Measurements from ENCODE around the gene CCSER1.
"Not testable (repeated sequence)": the region's sequence is repeated elsewhere in the genome, so short reads cannot be mapped to it uniquely, and the experiment has no call there.

DNA sequence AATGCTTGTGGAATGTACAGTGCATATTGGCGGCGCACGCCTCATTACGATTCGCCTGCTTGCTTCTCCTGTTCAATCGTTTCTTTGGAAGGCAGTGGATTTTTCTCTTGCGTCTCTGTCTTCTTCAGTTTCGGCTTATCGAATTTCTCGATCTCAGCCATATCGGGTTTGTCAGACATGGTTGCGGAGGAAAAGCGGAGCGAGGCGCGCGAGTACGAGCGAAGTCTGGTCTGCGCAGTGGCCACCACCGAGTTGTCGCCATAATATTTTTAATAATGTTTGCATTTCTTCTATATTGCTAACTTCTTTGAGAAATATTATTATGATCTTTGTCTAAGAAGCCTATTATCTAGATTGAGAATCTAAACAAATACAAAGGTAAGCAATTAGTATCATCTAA lies 711.7 kb downstream of the CCSER1 start:
- TF ChIP-seq, protein P1, sequence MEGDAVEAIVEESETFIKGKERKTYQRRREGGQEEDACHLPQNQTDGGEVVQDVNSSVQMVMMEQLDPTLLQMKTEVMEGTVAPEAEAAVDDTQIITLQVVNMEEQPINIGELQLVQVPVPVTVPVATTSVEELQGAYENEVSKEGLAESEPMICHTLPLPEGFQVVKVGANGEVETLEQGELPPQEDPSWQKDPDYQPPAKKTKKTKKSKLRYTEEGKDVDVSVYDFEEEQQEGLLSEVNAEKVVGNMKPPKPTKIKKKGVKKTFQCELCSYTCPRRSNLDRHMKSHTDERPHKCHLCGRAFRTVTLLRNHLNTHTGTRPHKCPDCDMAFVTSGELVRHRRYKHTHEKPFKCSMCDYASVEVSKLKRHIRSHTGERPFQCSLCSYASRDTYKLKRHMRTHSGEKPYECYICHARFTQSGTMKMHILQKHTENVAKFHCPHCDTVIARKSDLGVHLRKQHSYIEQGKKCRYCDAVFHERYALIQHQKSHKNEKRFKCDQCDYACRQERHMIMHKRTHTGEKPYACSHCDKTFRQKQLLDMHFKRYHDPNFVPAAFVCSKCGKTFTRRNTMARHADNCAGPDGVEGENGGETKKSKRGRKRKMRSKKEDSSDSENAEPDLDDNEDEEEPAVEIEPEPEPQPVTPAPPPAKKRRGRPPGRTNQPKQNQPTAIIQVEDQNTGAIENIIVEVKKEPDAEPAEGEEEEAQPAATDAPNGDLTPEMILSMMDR (IDR thresholded peaks at IDR 0.05), result not testable (repeated sequence)
- TF ChIP-seq POLR2A (IDR thresholded peaks at IDR 0.05), result not testable (repeated sequence)
